ENCODE results near the gene NRCAM. TPM values are rescaled to one million over a fixed set of nuclear protein-coding genes. Genes with fewer than 3 reads are reported as not detected.
"Not testable (repeated sequence)": the region's sequence is repeated elsewhere in the genome, so short reads cannot be mapped to it uniquely, and the experiment has no call there.

Gene NRCAM
- total and polyA plus RNA-seq, 12 donors: 71.6 to 222 (median 148) TPM

DNA sequence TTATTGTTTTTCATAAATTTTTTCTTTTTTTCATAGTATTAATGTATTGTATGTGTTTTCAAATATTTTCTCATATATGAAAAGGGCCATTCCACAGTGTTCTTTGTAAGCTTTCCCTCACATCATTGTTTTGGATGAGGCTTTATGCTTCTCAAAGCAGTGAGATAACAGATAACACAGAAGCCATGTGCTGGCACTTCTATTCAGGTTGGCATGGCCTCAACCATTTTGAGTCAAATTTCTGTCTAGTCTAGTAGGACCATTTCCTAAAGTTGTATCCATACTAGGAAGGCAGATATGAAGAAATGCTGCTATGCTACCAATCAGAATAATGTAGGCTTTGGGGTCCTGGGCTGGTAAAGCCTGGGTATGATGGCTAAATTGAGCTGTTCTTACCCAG, 190.2 kb downstream of the NRCAM start:
- H3K4me3 ChIP-seq: no peak overlapping the region
- TF ChIP-seq POLR2A (IDR thresholded peaks at IDR 0.05) (no peak), CTCF (IDR thresholded peaks at IDR 0.05) (no peak)
- H3K27me3 ChIP-seq: no peaks in the 10 kb centered on the region
- DNase-seq: no peak
- peaks cover 5 to 7% of the 10 kb centered on the region in 2 donors for H3K4me1 ChIP-seq (replicated peaks in 1 of 2)
- intact Hi-C loops (cut with DNase I): no loop called here
- H3K9me3 ChIP-seq (replicated peaks in 1 of 3): no peaks in the 10 kb centered on the region
- no peaks in the 10 kb centered on the region for H3K36me3 ChIP-seq (replicated peaks in 1 of 2)
- peak overlapping the region in 2 of 5 donors; percentile 30 to 68 for H3K27ac ChIP-seq

DNA sequence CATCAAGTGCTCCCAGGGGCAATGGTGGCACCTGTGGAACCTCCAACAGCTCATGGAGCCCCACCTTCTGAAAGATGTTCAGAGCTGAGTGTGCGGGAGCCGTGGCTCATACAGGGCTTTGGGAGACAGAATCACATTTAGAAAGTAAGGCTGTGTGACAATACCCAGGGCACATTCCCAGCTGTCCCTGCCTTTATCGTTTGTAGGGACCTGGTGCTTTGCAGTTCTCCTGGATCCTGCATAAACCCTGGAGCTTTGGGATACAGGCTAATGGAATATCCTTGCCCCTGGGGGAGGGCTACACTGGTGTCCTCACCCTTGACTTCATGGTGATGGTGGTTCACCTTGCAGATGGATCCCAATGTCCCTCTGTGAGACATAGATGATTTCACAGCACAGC, 191.2 kb downstream of the NRCAM start:
- intact Hi-C loops (cut with DNase I): no loop called here

DNA sequence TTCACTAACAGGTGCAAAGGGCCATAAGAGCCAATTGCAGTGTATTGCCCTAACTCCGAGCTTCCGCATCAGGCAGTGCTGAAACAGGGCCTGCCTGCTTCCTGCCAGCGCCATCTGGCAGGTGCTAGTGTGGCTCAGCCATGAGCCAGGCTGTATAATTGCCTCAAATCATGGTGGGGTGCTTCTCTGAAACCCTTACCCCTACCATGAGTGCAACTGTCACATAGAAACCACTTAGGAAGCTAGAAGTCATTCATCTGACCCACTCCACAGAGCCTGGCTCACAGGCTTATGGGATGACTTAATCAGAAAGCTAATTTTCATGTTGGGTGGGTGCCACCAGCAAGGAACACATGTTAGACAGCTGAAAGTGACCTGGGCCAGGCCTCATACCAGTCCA, 192.8 kb downstream of the NRCAM start:
- peaks cover 5 to 7% of the 10 kb centered on the region in 2 donors for H3K4me1 ChIP-seq (replicated peaks in 1 of 2)
- no peak overlapping the region for H3K4me3 ChIP-seq
- H3K27ac ChIP-seq: no peak overlapping the region
- no peaks in the 10 kb centered on the region for H3K27me3 ChIP-seq
- no peaks in the 10 kb centered on the region for H3K36me3 ChIP-seq (replicated peaks in 1 of 2)
- no peak for DNase-seq
- no peak for TF ChIP-seq POLR2A (IDR thresholded peaks at IDR 0.05)
- no peak for TF ChIP-seq CTCF (IDR thresholded peaks at IDR 0.05)
- 86 to 91% (median 89%) methylated on average over 3 of the region's 3 CpGs for WGBS, 4 donors
- H3K9me3 ChIP-seq (replicated peaks in 1 of 3): no peaks in the 10 kb centered on the region
- intact Hi-C loops (cut with DNase I): no loop called here

More for the DNA sequence above, 191.2 kb downstream of the NRCAM start:
- Histone ChIP-seq H3K27ac (no peak overlapping the region), H3K4me3 (no peak overlapping the region), H3K4me1 (replicated peaks in 1 of 2) (peaks cover 5 to 7% of the 10 kb centered on the region in 2 donors), H3K9me3 (replicated peaks in 1 of 3) (no peaks in the 10 kb centered on the region), H3K27me3 (no peaks in the 10 kb centered on the region), H3K36me3 (replicated peaks in 1 of 2) (no peaks in the 10 kb centered on the region)
- no peak for DNase-seq
- TF ChIP-seq POLR2A (IDR thresholded peaks at IDR 0.05) (no peak), CTCF (IDR thresholded peaks at IDR 0.05) (no peak)
- 76 to 89% (median 86%) methylated on average over 2 to 3 of the region's 3 CpGs for WGBS, 4 donors

GRCh38 chr7:108261560-108262255, 194.5 kb downstream of the NRCAM start:
- Histone ChIP-seq H3K4me3 (no peak overlapping the region), H3K36me3 (replicated peaks in 1 of 2) (no peaks in the 10 kb centered on the region), H3K4me1 (replicated peaks in 1 of 2) (peaks cover 5 to 7% of the 10 kb centered on the region in 2 donors), H3K27ac (no peak overlapping the region), H3K27me3 (no peaks in the 10 kb centered on the region), H3K9me3 (replicated peaks in 1 of 3) (no peaks in the 10 kb centered on the region)
- no peak for DNase-seq
- TF ChIP-seq POLR2A (IDR thresholded peaks at IDR 0.05) (no peak), CTCF (IDR thresholded peaks at IDR 0.05) (no peak)
- intact Hi-C loops (cut with DNase I): no loop called here
- WGBS, 4 donors: 83 to 93% (median 89%) methylated on average over 1 of the region's 1 CpG

DNA sequence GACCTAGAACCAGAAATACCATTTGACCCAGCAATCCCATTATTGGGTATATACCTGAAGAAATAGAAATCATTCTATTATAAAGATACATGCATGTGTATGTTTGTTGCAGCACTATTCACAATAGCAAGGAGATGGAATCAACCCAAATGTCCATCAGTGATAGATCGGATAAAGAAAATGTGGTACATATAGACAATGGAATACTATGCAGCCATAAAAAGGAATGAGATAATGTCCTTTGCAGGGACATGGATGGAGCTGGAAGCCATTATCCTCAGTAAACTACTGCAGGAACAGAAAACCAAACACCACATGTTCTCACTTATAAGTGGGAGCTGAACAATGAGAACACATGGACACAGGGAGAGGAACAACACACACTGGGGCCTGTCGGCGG, 196.8 kb downstream of the NRCAM start:
- H3K4me1 ChIP-seq (replicated peaks in 1 of 2); H3K36me3 ChIP-seq (replicated peaks in 1 of 2); H3K4me3 ChIP-seq; H3K27ac ChIP-seq; H3K9me3 ChIP-seq (replicated peaks in 1 of 3); H3K27me3 ChIP-seq; intact Hi-C loops (cut with DNase I); DNase-seq: not testable (repeated sequence)
- 95 to 99% (median 96%) methylated on average over 3 of the region's 3 CpGs for WGBS, 4 donors

Data from adrenal gland (tissue), 12 donors.